Measurements from ENCODE around the gene CAMTA1. TPM values are rescaled to one million over a fixed set of nuclear protein-coding genes. Genes with fewer than 3 reads are reported as not detected.

Gene CAMTA1
- polyA plus RNA-seq, 3 donors from 2014 or later: 52.7 to 89.0 (median 71.0) TPM

DNA sequence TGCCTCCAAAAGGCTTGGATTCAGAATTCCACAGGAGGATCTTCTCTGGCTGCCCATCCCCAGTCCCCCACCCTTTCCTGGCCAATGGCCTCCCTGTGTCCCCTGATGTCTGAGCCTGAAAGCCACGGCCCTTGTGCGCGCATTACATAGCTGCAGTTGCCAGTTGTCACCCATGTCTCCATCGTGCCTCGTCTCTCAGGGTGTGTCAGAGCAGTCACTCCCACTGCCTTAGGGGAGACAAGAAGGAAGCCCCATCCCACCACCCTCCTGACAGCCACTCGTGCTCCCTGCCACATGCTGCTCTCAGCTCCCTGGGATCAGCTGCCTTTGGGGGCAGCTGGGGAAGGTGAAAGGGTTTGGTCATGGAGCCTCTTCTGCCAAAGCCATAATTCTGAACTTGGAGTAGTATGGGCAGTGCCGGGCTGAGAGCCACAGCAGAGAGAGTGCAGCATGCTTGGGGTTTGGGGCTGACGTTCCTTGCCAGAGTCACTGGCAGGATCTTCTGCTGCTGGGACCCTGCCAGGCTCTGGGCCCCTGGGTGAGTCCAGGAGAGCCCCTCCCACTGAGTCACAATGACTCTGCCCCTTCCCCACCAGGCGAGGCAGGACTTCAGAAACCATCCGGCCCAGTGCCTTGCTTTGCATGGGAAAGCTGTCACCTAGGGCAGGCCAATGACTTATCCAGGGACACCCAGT, 700.0 kb downstream of the CAMTA1 start:
- no peak for DNase-seq
- Mint-ChIP-seq H3K4me1 (no peaks in the 10 kb centered on the region), H3K27me3 (ENCODE audit: low read depth in 3 of 3) (peaks cover 0 to 8% (median 4%) of the 10 kb centered on the region in 3 donors), H3K9me3 (no peaks in the 10 kb centered on the region), H3K27ac (no peak overlapping the region), H3K4me3 (no peak overlapping the region), H3K36me3 (no peaks in the 10 kb centered on the region)

DNA sequence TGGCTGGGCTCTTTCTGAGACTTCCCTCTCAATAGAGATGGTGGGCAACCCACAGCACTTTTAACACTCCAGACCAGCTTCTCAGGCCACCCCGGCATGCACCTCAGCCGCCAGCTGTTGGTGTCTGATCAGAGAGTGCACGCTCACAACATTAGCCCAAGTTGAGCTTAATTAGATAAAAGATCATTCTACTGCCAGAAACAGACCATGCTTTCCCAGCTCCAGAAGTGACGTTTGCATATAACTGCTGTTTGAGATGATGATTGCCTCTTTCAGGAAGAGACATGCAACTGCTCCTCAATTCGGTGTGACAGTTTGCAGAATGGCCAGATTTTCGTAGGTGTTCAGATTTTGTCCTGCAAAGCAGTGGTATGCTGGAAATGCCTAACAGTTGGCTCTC, 700.6 kb downstream of the CAMTA1 start:
- Mint-ChIP-seq H3K4me1 (no peaks in the 10 kb centered on the region), H3K27me3 (ENCODE audit: low read depth in 3 of 3) (peaks cover 0 to 8% (median 4%) of the 10 kb centered on the region in 3 donors), H3K27ac (no peak overlapping the region), H3K4me3 (no peak overlapping the region), H3K36me3 (no peaks in the 10 kb centered on the region), H3K9me3 (no peaks in the 10 kb centered on the region)
- no peak for DNase-seq

DNA sequence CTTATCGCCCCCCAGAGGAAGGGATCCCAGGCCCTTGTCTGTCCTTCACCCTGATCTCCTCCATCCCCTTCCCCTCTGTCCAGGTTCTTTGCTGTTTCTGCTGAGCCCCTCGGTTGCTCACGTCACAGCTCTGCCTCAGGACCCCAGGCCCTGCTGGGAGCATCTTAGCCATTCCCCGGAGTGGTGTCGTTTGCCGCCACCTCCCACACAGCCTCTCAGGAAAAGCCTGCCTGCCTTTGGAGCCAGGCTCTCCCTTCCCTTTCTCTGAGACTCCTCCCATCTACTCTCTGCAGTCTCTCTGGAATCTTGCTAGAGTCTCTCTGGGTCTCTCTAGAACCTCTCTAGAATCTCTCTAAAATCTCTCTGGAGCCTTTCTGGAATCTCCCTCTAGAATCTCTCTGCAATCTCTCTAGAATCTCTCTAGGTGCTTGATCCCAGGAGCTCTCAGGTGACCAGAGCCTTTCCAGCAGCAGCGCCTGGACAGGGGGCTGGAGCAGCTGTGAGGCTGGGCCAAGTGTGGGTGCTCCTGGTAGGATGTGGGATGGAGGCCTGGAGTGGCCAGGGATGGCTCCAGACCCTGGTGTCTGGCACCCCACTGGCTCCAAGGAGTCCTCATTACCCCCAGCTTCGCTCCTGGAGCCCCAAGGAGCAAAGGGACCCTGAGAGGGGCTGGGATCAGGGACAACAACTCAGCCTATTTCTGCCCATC, 702.7 kb downstream of the CAMTA1 start:
- Mint-ChIP-seq H3K36me3 (no peaks in the 10 kb centered on the region), H3K9me3 (no peaks in the 10 kb centered on the region), H3K27me3 (ENCODE audit: low read depth in 3 of 3) (peaks cover 0 to 8% (median 6%) of the 10 kb centered on the region in 3 donors), H3K4me3 (no peak overlapping the region), H3K27ac (no peak overlapping the region), H3K4me1 (no peaks in the 10 kb centered on the region)
- DNase-seq: no peak

DNA sequence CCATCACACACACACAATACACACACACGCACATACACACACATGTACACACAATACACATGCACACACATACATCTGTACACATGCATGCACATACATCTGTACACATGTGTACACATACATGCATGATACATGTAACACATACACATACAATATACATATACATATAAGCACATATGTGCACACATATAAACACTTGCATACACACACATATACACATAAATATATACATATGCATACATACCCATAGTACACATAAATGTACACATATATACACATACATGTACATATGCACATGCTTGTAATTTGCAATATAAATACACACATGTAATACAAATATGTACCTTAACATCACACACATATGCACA, 703.2 kb downstream of the CAMTA1 start:
- no peaks in the 10 kb centered on the region for H3K4me1 Mint-ChIP-seq
- no peaks in the 10 kb centered on the region for H3K36me3 Mint-ChIP-seq
- no peak overlapping the region for H3K4me3 Mint-ChIP-seq
- H3K27ac Mint-ChIP-seq: no peak overlapping the region
- no peak for DNase-seq
- no peaks in the 10 kb centered on the region for H3K9me3 Mint-ChIP-seq
- peaks cover 0 to 8% (median 6%) of the 10 kb centered on the region in 3 donors for H3K27me3 Mint-ChIP-seq (ENCODE audit: low read depth in 3 of 3)

DNA sequence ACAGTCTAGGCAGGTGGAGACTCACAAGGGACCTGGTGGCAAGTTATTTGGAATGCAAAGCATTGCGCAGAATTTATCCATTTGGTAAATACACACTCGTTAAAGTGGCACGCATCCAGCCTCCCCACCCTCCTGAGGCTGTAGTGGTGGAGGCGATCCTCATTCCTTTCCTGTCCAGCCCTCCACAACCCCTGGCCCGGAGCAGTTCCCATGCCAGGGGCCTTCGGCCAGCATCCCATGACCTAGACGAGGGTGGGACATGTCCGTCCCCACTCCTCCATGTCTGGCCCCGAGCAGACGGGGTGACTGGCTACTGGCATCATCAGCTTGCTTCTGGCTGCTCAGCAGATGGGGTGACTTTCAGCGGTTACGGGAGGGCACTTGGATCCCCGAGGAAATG, 704.3 kb downstream of the CAMTA1 start:
- no peak overlapping the region for H3K4me3 Mint-ChIP-seq
- DNase-seq: no peak
- no peak overlapping the region for H3K27ac Mint-ChIP-seq
- no peaks in the 10 kb centered on the region for H3K36me3 Mint-ChIP-seq
- peaks cover 0 to 8% (median 6%) of the 10 kb centered on the region in 3 donors for H3K27me3 Mint-ChIP-seq (ENCODE audit: low read depth in 3 of 3)
- no peaks in the 10 kb centered on the region for H3K4me1 Mint-ChIP-seq
- H3K9me3 Mint-ChIP-seq: no peaks in the 10 kb centered on the region

DNA sequence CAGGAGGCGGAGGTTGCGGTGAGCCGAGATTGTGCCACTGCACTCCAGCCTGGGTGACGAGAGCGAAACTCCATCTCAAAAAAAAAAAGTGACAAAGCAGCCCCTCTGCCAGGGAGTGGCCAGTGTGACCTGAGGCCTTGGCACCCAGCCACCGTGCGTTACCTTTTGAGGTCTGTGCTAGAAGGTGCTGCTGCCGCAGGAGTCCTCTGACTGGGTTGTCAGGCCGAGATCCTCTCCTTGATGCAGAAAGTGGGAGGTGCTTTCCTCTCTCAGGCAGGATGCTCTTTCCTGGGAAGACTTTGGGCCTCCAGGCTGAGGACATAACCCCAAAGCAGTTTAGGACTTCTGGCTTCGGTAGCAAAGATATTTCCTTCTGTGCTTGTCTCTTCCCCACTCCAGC, 705.3 kb downstream of the CAMTA1 start:
- Mint-ChIP-seq H3K27ac (no peak overlapping the region), H3K4me3 (no peak overlapping the region), H3K9me3 (no peaks in the 10 kb centered on the region), H3K36me3 (no peaks in the 10 kb centered on the region), H3K27me3 (ENCODE audit: low read depth in 3 of 3) (peaks cover 0 to 7% (median 6%) of the 10 kb centered on the region in 3 donors), H3K4me1 (no peaks in the 10 kb centered on the region)
- DNase-seq: no peak

DNA sequence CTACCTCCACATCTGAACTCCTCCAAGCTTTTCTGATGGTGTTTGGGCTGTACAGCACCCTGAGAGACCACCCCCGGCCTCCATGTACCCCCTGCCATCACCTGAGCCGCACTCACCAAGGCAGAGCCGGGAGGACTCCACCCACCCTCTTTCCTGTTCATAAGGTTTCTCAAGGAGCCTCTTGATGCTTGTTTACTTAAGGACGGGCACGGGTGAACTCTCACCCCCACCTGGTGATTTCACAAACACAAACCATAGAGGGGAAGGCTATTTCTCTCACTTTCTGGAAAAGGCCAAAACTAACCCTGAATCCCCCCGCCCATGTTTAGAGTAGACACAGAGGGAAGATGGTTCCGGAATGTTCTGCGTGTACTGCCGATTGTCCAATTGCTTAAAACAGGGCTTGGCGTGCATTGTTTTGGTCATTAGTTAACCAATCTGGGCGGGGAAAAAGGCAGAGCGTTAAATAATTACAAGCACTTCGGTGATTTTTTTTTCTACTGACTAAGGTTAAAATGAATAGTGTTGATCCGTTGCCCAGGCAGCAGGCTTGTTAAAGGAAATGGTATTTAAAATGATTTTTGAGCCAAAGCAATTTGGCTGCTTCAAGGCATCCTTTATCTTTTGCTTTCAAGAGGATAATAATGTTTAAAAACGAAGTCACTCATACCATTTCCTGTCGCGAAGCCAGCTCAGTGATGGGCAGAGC, 706.0 kb downstream of the CAMTA1 start:
- DNase-seq: no peak
- H3K36me3 Mint-ChIP-seq: no peaks in the 10 kb centered on the region
- H3K4me3 Mint-ChIP-seq: no peak overlapping the region

DNA sequence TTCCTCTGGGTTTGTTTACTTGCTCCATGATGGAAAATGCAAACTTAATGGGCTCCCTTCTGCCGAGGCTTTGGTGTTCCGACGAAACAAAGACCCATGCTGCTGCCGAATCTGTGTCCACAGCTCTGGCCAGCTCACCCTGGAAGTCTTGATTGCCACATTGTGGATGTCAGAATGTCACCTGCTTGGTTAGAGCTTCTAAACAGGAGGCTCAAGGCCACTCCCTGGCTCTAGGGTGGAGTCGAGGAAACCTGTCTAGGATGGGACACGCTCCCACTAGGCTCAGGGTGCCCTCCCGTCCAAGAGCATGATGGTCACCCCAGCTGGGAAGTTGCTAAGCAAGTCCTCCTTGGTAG, 706.5 kb downstream of the CAMTA1 start:
- Mint-ChIP-seq H3K27me3 (ENCODE audit: low read depth in 3 of 3) (peaks cover 0 to 7% (median 6%) of the 10 kb centered on the region in 3 donors), H3K9me3 (no peaks in the 10 kb centered on the region), H3K36me3 (no peaks in the 10 kb centered on the region), H3K4me1 (no peaks in the 10 kb centered on the region), H3K4me3 (no peak overlapping the region), H3K27ac (no peak overlapping the region)
- no peak for DNase-seq

More for the DNA sequence above, 706.0 kb downstream of the CAMTA1 start:
- Mint-ChIP-seq H3K9me3 (no peaks in the 10 kb centered on the region), H3K27ac (no peak overlapping the region), H3K4me1 (no peaks in the 10 kb centered on the region), H3K27me3 (ENCODE audit: low read depth in 3 of 3) (peaks cover 0 to 7% (median 6%) of the 10 kb centered on the region in 3 donors)

DNA sequence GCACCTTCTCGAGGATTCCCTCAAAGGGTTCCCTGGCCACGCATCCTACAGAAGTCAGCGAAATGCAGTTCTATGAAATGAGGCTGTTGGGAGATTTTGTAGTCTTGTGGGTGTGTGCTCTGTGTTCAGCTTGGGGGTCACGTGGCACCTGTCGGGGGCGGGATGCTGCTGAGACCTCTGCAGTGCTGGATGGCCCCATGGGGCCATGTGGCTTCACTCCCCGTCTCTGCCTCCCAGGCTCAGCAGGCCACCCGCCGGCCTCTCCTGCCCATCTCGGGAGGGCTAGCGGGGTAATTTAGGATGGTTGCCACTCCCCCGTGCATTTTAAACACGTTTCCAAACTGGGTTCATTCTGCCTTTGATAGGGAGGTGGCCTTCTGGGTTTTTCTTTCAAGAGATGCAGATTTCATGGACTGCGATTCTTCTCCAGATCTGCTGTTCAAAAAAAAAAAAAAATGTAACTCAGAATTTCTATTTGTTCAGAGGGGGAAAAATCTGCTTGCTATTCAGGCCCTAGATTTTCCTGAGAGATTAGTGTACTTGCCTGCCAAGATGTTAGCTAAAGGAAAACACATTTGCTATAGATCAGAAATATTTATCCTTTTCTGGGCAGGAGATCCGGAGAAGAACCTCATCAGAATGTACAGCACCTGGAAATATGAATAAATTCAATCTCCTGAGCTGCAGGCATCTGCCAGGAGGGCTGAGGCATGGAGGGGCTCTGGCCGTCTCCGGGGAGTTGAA, 708.6 kb downstream of the CAMTA1 start:
- peaks cover 0 to 2% (median 1%) of the 10 kb centered on the region in 3 donors for H3K27me3 Mint-ChIP-seq (ENCODE audit: low read depth in 3 of 3)
- H3K9me3 Mint-ChIP-seq: no peaks in the 10 kb centered on the region
- no peak overlapping the region for H3K27ac Mint-ChIP-seq
- no peaks in the 10 kb centered on the region for H3K4me1 Mint-ChIP-seq
- no peaks in the 10 kb centered on the region for H3K36me3 Mint-ChIP-seq
- DNase-seq: no peak
- no peak overlapping the region for H3K4me3 Mint-ChIP-seq

DNA sequence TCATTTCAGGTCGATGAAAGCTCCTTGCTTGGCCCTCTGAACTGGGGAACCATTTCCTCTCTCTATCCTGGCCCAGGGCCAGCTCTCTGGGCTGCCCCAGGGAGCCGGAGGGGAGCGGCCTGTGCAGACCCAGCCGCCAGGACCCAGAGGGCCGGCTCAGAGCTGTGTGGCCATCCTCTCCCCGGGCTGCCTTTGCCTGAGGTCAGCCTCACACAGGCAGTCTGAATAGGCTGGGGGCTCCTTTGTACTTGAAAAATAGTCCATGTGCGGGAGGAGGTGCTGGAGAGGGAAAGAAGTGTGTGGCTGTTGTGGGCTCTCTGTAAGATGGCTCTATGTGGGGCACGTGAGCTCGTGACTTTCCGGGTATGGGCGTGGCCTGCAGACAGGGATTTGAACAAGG, 710.7 kb downstream of the CAMTA1 start:
- H3K27me3 Mint-ChIP-seq (ENCODE audit: low read depth in 3 of 3): peaks cover 0 to 2% (median 0%) of the 10 kb centered on the region in 3 donors
- H3K36me3 Mint-ChIP-seq: no peaks in the 10 kb centered on the region
- no peak overlapping the region for H3K4me3 Mint-ChIP-seq
- no peak overlapping the region for H3K27ac Mint-ChIP-seq
- H3K9me3 Mint-ChIP-seq: no peaks in the 10 kb centered on the region
- H3K4me1 Mint-ChIP-seq: no peaks in the 10 kb centered on the region
- DNase-seq: no peak

DNA sequence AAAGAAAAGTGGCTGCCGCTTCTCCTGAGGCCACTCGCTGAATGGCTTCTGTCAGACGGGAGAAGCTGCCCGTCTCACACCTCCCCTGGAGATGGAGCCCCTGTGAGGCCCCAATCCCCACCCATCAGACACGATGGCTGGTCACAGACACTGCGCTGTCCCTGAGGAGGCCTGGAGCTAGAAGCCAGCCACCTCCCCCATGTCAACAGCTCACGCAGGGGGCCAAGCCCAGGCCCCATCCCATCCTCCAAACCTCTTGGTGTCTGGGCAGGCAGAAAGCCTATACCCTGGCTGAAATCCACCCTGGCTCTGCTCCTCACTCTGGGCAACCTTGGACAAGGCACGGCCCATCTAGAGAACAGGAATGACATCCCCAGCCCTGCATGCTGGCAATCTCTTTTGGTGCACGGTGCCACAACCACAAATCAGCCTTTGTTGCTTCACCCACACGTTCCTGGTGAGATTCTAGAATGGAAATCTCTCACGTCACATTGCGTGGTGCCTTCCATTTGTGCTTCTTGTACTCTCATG, 711.9 kb downstream of the CAMTA1 start:
- Mint-ChIP-seq H3K36me3 (no peaks in the 10 kb centered on the region), H3K9me3 (no peaks in the 10 kb centered on the region), H3K27me3 (ENCODE audit: low read depth in 3 of 3) (peaks cover 0 to 2% (median 0%) of the 10 kb centered on the region in 3 donors), H3K4me1 (no peaks in the 10 kb centered on the region), H3K27ac (no peak overlapping the region), H3K4me3 (no peak overlapping the region)
- no peak for DNase-seq

DNA sequence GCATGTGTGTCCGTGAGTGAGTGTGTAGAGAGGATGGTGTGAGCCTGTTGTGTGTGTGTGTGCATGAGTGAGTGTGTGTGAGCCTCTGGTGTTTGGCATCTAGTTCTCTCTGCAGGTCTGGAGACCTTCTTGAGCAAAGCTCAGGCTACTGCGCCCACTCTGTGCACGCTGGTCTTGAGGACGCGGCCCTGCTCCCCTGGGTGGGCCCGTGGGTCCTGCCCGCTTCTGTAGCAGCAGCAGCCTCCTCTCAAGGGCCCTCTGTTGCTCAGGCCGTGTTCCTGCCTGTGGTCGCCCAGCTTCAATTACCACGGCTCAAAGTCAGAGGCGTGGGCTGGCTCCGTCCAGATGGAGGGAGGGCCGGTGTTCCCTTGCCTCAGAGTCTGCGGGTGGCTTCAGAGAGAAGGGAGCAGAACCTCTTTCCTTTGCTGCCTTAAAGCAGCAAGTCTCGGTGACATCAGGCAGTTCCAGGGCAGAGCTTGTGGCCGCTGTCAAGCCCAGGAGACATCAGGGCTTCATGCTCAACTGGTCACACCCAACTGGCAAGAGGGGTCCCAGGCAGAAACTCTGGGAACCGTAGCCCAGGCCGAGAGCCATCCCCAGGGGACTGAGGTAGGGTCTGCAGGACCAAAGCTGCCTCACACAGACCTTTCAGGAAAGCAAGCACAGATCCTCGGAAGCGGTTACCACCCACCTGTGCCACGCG, 715.3 kb downstream of the CAMTA1 start:
- H3K36me3 Mint-ChIP-seq: no peaks in the 10 kb centered on the region
- H3K27ac Mint-ChIP-seq: no peak overlapping the region
- DNase-seq: no peak
- no peaks in the 10 kb centered on the region for H3K27me3 Mint-ChIP-seq (ENCODE audit: low read depth in 3 of 3)
- H3K9me3 Mint-ChIP-seq: no peaks in the 10 kb centered on the region
- H3K4me3 Mint-ChIP-seq: no peak overlapping the region
- no peaks in the 10 kb centered on the region for H3K4me1 Mint-ChIP-seq

DNA sequence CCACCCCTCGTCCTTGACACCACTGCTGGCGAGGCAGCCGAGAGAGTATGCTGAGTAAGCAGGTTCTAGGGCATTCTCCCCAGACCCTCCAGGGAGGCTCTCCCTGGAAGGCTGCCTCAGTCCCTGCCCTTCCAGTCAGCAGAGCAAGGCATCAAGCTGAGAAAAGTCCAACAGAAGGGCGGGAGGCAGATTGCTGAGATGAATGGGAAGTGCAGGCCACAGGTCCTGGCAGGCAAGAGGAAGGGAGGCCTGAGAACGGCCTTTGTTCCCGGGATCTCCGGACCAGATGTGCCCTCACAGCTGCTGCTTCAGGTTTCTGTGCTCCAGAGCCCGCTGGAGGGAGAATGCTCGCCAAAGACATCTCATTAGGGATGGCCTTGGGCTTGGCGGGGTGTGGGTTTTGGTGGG, 715.8 kb downstream of the CAMTA1 start:
- no peaks in the 10 kb centered on the region for H3K4me1 Mint-ChIP-seq

More for the DNA sequence above, 715.8 kb downstream of the CAMTA1 start:
- no peak overlapping the region for H3K27ac Mint-ChIP-seq
- no peaks in the 10 kb centered on the region for H3K36me3 Mint-ChIP-seq
- H3K27me3 Mint-ChIP-seq (ENCODE audit: low read depth in 3 of 3): no peaks in the 10 kb centered on the region
- no peak for DNase-seq
- no peaks in the 10 kb centered on the region for H3K9me3 Mint-ChIP-seq
- H3K4me3 Mint-ChIP-seq: no peak overlapping the region

All from immature natural killer cell (primary cell).